T-helper 2 cell (primary cell): Measurements from ENCODE around the gene TAS2R19.
"Not testable (repeated sequence)": the region's sequence is repeated elsewhere in the genome, so short reads cannot be mapped to it uniquely, and the experiment has no call there.

Source experiments
- DNase-seq, 5 experiments: peaks; one replicate each; pipeline versions ENCODE4 v3.0.0 to v3.0.0-alpha.2; 2012 to 2022
- total RNA-seq, 2 donors: gene quantifications; one replicate each; lab custom pipeline; 2026; lab: John Stamatoyannopoulos, UW

Gene TAS2R19, protein sequence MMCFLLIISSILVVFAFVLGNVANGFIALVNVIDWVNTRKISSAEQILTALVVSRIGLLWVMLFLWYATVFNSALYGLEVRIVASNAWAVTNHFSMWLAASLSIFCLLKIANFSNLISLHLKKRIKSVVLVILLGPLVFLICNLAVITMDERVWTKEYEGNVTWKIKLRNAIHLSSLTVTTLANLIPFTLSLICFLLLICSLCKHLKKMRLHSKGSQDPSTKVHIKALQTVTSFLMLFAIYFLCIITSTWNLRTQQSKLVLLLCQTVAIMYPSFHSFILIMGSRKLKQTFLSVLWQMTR
- total RNA-seq: 0.31 to 1.2 reads per million in 2 donors

DNA sequence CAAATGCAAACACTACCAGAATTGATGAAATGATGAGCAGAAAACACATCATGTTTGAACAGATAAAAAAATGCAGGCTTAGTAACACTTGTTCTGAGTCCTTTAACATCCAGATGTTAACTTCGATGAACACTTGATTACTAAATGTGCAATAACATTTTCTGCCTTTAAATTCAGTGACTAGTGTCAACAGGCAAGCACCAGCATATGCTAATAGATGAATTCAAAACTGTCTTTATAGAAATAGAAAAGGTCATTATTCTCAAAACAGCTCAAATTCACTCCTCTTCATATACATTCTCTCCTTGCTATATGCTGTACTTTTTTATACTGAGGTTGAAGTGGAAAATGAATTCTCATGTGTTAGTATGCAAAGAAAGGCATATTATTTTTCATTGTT is at the start of gene TAS2R19:
TAS2R19 (minus strand) TSS at position 101 of the 400 bp plus-strand sequence; CDS start at position 52, 49 bp downstream.
- DNase-seq: no peak

DNA sequence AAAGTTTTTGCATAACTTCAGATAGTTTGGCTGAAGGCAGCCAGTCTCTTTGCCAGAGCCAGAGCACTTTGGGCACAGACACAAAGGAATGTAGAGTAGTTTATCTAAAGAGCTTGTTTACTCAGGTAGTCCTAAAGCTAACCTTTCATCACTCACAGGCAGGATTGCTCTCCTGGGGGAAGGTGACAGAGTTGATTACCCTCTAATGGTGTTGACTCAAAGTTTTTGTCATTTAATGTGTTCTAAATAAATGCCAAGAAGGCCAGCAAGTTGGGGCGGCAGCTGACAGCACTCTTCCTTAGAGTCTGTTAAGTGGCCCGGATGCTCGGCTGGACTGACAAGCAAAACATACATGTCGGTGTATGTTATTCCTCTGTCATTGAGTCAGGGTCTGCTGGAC is 49.0 kb upstream of the TAS2R19 start:
- DNase-seq: no peak

DNA sequence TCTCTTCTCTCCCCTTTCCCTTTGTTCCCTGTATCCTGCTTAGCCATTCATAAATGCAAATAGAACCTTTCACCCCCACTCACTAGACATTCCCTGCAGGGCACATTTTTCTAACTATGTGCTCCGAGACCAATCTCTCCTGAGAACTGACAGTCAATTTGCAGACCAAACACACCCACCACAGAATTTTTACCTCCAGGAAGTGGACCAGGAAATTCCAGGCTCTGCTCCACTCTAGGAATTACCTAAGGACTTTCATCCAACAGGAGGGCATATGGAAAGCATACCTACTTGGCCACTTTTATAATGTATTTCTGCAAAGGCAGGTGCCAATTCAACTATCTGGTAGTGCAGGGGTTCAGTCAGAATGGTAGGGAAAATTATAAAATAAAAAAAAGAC is 48.6 kb upstream of the TAS2R19 start:
- no peak for DNase-seq

DNA sequence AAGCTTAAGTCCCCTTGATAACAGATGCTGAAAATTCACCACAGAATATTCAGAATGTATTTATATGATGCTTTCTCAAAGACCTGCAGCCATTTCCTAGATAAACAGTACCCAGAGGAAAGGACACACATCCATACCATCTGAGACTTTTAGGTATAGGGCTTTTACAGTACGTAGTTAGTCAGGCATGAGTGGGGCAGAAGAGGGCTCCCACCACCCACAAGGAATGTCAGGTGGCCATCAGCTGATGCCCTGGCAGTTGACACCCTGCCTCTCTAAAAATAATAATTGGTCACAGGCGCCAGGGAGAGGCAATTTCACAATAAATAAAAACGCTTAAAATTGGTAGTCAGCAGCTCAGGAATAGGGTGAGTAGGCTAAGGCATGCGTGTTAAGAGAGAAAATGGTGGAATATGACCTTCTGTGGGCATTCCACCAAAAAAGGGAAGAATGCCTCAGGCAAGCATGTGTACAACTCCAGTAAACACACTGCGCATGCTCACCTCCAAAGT is 47.5 kb upstream of the TAS2R19 start:
- DNase-seq: no peak

DNA sequence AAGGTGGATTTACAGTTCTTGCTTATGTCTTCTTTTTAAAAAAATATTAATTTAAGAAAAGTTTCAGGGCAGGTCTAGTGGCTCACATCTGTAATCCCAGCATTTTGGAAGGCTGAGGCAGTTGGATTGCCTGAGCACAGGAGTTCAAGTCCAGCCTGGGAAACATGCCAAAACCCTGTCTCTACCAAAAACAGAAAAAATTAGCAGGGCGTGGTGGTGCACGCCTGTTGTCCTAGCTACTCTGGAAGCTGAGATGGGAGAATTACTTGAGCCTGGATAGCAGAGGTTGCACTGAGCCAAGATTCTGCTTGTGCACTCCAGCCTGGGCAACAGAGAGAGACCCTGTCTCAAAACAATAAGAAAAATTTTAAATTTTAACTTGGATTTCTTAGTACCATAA is 45.1 kb upstream of the TAS2R19 start:
- DNase-seq: no peak

DNA sequence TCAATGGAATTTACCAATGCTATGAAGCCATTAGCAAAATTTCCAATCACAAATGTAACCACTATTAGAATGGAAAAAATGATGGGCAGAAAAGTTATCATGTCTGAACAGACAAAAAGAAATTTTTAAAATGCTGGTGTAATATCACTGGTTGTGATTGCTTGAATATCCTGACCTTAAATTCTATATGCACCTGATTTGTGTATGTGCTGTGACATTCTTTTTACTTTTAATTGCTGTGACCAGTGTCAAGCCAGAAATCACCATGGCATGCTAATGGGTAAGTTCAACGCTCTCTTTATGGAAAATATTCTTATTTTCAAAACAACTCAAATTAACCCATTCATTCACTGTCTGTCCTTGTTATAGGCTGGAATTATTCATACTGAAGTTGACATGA is 39.8 kb upstream of the TAS2R19 start, which contains the start of gene TAS2R46:
TAS2R46 (minus strand) TSS at position 101 of the 400 bp plus-strand sequence; CDS start at position 101, 0 bp downstream.
- DNase-seq: not testable (repeated sequence)

DNA sequence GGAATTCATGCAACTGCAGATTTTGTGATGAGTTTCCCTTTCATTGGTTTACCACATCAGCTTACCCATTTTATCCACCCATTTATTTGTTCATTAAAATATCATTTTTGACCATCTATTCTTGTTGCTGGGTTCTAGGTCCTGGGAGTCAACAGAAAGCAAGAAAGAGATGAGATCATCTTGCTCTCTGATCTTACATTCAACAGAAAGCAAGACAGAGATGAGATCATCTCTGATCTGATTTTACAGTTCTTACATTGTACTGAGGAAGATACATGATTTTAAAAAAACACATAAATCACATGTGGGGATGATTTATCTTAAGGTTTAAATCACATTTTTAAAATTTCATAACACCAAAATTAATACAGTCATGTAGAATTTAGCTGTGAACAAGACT is 37.4 kb upstream of the TAS2R19 start:
- DNase-seq: no peak

DNA sequence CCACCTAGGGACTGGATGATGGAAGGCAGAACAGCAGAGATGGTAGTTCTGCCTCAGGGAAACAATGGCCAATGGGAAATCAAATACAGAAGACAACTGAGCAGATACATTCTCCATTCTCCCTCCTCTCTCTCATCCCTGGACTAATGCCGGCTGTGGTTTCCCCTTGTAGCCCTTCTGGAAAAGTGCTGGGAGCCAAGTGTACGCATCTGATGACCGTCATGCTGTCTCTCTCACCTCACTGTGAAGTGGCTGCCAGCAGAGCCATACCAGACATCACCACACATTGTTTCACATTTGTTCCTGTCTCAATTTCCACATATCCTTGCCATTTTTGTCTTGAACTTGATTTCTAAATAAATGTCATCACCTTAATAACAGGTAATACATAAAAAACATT is 36.6 kb upstream of the TAS2R19 start:
- no peak for DNase-seq

DNA sequence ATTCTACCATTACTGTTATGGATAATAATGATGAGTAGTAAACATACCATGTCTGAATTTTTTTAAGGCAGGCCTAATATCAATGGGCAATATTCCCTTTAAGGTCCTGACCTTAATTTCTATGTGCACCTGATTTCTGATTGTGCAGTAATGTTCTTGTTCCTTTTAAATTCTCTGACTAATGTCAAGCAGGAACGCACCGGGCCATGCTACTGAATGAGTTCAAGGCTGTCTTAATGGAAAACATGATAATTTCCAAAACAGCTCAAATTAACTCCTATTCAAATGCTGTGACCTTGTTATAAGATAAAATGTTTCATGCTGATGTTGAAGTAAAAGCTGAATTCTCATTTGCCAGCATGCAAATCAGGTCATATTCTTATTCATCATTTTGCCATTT is 32.9 kb upstream of the TAS2R19 start:
- DNase-seq: no peak

DNA sequence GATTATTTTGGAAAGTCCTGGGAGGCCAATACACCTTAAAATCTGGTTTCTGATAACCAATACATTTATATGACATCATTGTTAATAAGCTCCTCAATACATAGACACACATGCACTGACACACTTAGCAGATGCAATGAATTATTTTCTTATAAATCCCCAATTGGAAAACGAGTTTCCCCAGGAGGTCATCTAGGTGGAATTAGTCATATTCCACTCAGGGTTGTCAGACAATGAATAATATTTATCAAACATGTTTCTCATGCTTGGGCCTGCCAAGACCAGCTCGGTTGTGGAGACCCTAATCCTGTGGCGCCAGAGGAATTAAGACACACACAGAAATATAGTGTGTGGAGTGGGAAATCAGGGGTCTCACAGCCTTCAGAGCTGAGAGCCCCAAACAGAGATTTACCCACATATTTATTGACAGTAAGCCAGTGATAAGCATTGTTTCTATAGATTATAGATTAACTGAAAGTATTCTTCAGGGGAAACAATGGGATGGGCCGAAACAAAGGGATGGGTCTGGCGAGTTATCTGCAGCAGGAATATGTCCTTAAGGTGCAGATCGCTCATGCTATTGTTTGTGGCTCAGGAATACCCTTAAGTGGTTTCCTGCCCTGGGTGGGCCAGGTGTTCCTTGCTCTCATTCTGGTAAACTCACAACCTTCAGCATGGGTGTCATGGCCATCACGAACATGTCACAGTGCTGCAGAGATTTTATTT is 27.5 kb upstream of the TAS2R19 start:
- DNase-seq: not testable (repeated sequence)

DNA sequence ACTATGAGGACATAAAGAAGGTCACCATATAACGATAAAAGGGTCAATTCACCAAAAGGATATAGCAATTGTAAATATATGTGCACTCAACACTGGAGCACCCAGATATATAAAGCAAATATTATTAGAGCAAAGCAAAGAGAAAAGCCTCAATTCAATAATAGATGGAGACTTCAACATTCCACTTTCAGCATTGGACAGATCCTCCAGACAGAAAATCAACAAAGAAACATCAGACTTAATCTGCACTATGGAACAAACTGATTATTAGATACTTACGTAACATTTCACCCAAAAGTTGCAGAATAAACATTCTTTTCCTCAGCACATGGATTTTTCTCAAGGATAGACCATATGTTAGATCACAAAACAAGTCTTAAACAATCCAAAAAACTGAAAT is 18.9 kb upstream of the TAS2R19 start:
- DNase-seq: not testable (repeated sequence)

DNA sequence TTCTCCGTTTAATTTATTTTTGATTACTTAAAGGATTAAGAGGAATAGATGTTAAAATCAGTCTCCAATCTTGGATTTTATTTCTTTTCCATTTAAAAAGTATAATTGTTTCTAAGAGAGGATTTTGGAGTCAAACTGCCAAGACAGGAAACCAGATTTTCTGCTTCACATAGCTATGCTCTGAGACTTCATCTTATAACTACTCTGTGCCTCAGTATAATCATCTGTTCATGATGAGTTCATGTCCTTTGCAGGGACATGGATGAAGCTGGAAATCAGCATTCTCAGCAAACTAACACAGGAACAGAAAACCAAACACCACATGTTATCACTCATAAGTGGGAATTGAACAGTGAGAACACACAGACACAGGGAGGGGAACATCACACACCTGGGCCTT is 17.7 kb upstream of the TAS2R19 start:
- no peak for DNase-seq

DNA sequence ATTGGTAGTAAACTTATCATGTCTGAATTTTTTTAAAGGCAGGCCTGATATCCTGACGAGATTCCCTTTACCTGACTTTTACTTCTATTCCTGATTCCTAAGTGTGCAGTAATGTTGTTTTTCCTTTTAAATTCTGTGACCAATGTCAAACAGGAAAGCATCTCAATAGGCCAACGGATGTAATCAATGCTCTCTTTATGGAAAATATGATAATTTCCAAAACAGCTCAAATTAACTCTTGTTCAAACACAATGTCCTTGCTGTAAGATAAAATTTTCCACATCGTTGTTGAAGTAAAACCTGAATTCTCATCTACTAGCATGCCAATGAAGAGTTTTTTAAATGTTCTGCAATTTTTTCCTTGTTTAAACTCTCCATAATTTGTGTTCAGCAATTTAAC is 16.8 kb upstream of the TAS2R19 start:
- DNase-seq: no peak

DNA sequence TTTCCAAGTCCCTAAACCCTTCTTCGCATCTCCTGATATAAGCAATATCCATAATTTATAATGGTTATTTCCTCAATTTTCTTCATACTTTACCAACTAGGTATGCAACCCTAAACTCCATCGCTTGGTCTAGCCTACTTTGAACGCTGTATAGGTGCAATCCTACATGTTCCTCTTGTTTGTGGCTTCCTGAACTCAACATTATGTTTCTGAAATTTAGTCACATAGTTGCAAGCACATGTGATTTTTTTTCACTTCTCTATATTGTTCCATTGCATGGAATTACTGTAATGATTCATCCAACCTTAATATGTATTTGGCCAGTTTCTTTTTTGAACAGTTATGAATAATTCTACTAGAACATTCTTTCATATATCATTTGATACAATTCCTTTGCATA is 11.5 kb upstream of the TAS2R19 start:
- not testable (repeated sequence) for DNase-seq

DNA sequence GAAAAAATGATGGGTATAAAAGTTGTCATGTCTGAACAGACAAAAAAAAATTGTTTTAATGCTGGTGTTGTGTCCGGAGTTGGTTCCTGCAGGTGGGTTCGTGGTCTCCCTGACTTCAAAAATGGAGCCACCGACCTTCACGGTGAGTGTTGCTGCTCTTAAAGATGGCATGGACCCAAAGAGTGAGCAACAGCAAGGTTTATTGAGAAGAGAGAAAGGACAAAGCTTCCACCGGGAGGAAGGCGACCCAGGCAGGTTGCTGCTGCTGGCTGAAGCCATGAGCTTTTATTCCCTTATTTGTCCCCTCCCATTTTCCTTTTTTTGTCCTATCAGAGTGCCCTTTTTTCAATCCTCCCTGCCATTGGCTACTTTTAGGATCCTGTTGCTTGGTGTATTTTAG is 8.9 kb upstream of the TAS2R19 start, which contains the start of gene TAS2R31:
TAS2R31 (minus strand) TSS at position 101 of the 400 bp plus-strand sequence; CDS start at position 29, 72 bp downstream.
- no peak for DNase-seq

DNA sequence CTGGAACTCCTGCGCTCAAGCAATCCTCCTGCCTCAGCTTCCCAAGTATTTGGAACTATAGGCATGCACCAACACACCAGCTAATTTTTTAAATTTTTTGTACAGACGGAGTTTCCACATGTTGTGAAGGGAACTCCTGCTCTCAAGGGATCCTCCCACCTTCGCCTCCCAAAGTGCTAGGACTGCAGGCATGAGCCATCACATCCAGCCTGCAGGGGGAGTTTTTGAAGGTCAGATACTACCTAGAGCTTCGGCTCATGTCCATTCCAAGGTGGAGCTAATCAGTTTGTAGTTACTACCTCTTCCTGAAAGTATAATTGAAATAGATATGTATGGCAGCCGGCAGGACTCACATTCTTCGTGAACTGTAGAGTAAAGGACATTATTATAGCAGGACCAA is 3.7 kb upstream of the TAS2R19 start:
- no peak for DNase-seq

DNA sequence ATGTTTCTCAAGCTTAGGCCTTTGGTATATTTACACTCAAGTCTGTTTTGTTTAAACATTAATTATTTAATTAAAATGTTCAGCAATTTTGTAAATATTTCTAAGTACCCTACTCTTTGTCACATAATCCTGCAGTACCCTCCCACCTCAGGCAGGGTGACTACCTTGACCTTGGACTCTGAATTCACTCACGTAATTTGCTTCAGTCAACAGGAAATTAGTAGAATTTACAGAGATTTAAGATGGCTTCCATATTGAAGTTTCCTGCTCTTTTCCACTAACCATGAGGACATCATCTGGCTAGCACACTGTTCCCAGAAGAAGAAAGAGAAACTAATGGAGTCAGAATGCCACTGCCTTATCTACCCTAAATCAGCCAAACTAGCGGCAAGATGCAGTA is 967 bp upstream of the TAS2R19 start:
- DNase-seq: no peak

DNA sequence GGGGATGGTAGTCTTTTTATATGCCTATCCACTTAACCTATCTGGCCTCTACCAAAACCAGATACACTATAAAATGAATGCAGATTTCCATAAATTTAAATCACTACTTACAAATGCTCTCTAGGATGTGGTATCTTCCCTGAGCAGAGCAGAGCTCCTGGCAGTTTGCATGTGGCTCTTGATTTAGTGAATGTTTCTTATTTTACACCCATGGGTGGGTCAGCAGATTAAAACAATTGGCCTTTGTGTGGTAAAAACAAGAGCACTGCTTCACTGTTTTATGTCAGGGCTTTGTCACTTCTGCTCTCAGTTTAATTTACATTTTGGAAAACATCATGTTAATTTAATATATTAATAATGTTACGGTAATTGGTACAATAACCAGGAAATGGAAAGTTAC is 5.5 kb downstream of the TAS2R19 start:
- no peak for DNase-seq

DNA sequence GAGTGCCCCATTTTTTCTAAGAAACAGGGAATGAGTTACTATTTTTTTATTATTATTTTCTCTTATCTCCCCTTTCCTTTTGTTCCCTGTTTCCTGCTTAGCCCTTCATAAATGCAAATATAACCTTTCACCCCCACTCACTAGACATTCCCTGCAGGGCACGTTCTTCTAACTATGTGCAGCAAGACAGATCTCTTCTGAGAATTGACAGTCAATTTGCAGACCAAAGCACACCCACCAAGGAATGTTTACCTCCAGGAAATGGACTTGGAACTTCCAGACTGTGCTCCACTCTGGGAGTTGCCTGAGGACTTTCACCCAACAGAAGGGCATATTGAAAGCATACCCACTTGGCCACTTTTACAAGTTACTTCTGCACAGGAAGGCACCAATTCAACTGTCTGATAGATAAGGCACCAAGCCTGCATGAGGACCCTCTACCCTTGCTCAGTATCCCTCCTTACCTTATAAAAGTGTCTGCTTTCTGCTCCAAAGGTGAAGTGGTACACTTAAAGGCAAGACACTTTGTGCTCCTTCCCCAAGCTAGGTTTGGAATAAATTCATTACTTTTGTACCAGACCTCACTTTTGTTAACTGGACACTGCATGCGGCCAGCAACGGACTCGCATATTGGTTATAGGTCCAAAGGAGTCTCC is 6.5 kb downstream of the TAS2R19 start:
- DNase-seq: no peak

DNA sequence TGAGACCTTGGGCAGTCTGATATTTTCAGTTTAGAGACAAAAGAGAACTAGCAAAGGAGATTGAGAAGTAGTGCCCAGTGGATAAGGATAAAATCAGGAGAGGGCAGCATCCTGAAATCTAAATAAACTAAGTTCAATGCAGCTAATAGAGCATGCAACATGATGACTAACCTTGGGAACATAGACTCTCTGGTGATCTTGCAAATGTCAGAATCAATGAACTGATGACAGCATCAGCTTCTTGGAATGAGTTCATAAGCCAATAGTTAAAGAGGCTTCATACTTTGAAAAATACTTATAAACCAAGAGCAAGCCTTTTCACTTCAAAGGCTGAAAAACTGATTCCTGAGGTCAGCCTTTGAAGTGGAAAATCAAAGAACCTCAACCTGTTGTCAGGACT is 8.2 kb downstream of the TAS2R19 start:
- DNase-seq: no peak

DNA sequence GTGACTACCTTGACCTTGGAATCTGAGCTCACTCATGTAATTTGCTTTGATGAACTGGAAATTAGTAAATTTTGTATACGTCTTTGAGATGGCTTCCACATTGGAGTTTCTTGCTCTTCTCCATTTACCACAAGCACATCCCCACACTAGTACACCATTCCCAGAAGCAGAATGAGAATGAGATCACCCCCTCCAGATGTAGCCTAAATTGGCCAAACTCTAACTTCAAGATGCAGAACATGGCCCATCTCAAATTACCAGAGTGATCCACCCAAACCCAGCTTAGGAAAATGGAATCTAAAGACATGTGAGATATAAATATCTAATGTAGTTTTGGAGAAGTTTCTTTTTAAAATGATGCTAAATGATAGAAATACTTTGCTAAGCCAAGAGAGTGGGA is 14.8 kb downstream of the TAS2R19 start:
- no peak for DNase-seq

DNA sequence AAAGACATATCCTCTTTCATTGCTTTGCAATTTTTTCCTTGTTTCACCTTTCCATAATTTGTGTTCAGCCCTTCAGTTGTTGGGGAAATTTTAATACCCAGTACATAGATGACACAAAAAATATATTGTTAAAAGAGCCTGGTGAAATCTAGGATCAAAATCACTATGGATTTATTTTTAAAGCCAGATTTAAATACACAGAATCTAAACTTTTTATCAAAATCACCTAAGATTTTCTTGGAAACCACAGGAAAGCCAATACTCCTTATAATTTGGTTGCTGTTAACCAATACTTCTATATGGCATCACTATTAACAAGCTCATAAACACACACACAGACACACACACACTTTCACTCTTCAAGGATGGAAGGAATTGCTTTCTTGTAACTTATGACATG is 24.2 kb downstream of the TAS2R19 start, which contains the start of gene TAS2R20:
TAS2R20 (minus strand) TSS at position 101 of the 400 bp plus-strand sequence. CDS start 429 bp downstream, outside the sequence.
- DNase-seq: no peak

DNA sequence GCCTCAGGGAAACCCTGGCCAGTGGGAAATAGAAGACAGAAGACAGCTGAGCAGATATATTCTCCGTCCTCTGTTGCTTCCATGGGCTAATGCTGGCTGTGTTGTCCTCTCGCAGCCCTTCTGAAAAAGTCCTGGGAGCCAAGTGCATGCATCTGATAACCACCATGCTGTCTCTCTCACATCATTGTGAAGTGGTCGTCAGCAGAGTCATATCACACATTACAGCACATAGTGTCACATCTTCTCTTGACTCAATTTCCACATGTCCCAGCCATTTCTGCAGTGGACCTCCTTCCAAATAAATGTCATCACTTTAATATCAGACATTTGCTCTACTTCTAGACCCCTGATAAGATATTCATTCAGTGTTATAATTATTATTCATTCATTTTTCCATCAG is 28.1 kb downstream of the TAS2R19 start:
- no peak for DNase-seq
